HepG2 (cell line): ENCODE measurements around the gene C21orf91. TPM values are rescaled to one million over a fixed set of nuclear protein-coding genes. Genes with fewer than 3 reads are reported as not detected.

Experiments
- ATAC-seq: fragments of 200-7000 bp; cut with Tn5 transposase; 3 replicates; pipeline ENCODE4 v1.9.1; 2020; ENCODE audit warnings: mild to moderate bottlenecking, moderate library complexity
- BruUV-seq: library from RNA; stranded (reverse); fragments of 400-500 nt; replicated peaks from 2 replicates; lab custom pipeline; 2021; lab: Mats Ljungman, UMichigan
- CTCF ChIA-PET: fragments of 300-600 bp; formaldehyde crosslinking; extraction: SDS; loops from one replicate; lab custom pipeline; 2021; ENCODE audit warnings: low total read pairs, inconsistent platforms, low intra/inter-chr PET ratio; lab: Yijun Ruan, JAX
- POLR2A ChIA-PET: fragments of 350-600 bp; sonication (Branson Sonifier 250); formaldehyde crosslinking; loops from one replicate; lab custom pipeline; 2020; ENCODE audit warnings: antibody characterized with exemption, inconsistent platforms; lab: Yijun Ruan, JAX
- DNase-seq: peaks from one replicate; pipeline ENCODE4 v3.0.0-alpha.2; 2015; ENCODE audit warnings: low spot score
- FAIRE-seq: peaks from 3 replicates; lab custom pipeline; 2011; peaks lifted over from hg19 to GRCh38; lab: Jason Lieb, UNC
- H2AFZ ChIP-seq: one replicate; pipeline ENCODE4 v1.6.1; 2011; ENCODE audit warnings: low read length, inconsistent platforms
- H3K27ac ChIP-seq: fragments of 300-600 bp; 3 replicates; pipeline ENCODE4 v1.8.0; 2011; ENCODE audit warnings: mixed run types, mild to moderate bottlenecking, mixed read lengths, low read length, inconsistent platforms; ENCODE audit not compliant: insufficient read depth; ENCODE audit errors: extremely low read length
- H3K27me3 ChIP-seq, 2 experiments: fragments of 200-600 bp in 1 of 2; 2 replicates in 1 of 2; 3 replicates in 1 of 2; pipeline versions ENCODE4 v1.6.0 to v1.8.0; 2011; ENCODE audit warnings: low read length in 2 of 2, mild to moderate bottlenecking in 2 of 2, moderate library complexity in 2 of 2, inconsistent platforms in 1 of 2; ENCODE audit not compliant: insufficient read depth in 2 of 2, control insufficient read depth in 1 of 2
- H3K36me3 ChIP-seq, 2 experiments: fragments of 200-600 bp in 1 of 2; replicated peaks in 1 of 2; 2 replicates in 1 of 2; 3 replicates in 1 of 2; pipeline versions ENCODE4 v1.5.1 to v1.8.0; 2011; ENCODE audit warnings: low read length in 2 of 2, inconsistent platforms in 1 of 2; ENCODE audit not compliant: insufficient read depth in 2 of 2, control insufficient read depth in 1 of 2
- H3K4me1 ChIP-seq: 2 replicates; pipeline ENCODE4 v1.5.1; 2012; ENCODE audit warnings: low read length, inconsistent platforms; ENCODE audit not compliant: insufficient read depth
- H3K4me2 ChIP-seq: 2 replicates; pipeline ENCODE4 v1.6.0; 2011; ENCODE audit warnings: low read depth, low read length, inconsistent platforms
- H3K4me3 ChIP-seq, 3 experiments: fragments of 200-600 bp in 1 of 3; sonication (generic), shearing (Covaris generic) in 1 of 3; replicated peaks in 1 of 3; 2 replicates each; pipeline ENCODE4 v1.5.1; 2011 to 2016; ENCODE audit warnings: low read length in 3 of 3, inconsistent platforms in 2 of 3, low read depth in 2 of 3, mild to moderate bottlenecking in 2 of 3, control low read depth in 1 of 3, mixed read lengths in 1 of 3; ENCODE audit not compliant: insufficient read depth in 1 of 3
- H3K79me2 ChIP-seq: one replicate; pipeline ENCODE4 v1.6.1; 2011; ENCODE audit warnings: low read length, inconsistent platforms; ENCODE audit not compliant: insufficient read depth
- H3K9ac ChIP-seq: 2 replicates; pipeline ENCODE4 v1.6.0; 2011; ENCODE audit warnings: mild to moderate bottlenecking, low read depth, low read length, inconsistent platforms; ENCODE audit not compliant: insufficient read depth
- H3K9me3 ChIP-seq: 2 replicates; pipeline ENCODE4 v1.5.1; 2012; ENCODE audit warnings: mild to moderate bottlenecking, low read length
- H4K20me1 ChIP-seq: 2 replicates; pipeline ENCODE4 v1.6.0; 2011; ENCODE audit warnings: inconsistent platforms, mild to moderate bottlenecking, low read length, moderate library complexity; ENCODE audit not compliant: insufficient read depth
- CENPX ChIP-seq: sonication (generic); formaldehyde crosslinking; IDR thresholded peaks from 2 replicates; pipeline ENCODE4 v1.9.0; 2021; ENCODE audit warnings: mild to moderate bottlenecking, missing genetic modification reagents, moderate library complexity
- GTF3A ChIP-seq: sonication (generic); formaldehyde crosslinking; conservative IDR thresholded peaks from 2 replicates; pipeline ENCODE4 v1.4.0; 2020; ENCODE audit warnings: mild to moderate bottlenecking, missing genetic modification reagents
- HCFC1 ChIP-seq: fragments of 150-350 bp; IDR thresholded peaks from 2 replicates; pipeline ENCODE4 v1.6.1; 2014; ENCODE audit warnings: low read depth, low read length
- HHEX ChIP-seq: IDR thresholded peaks from 2 replicates; pipeline ENCODE4 v1.6.1; 2016; ENCODE audit warnings: control low read depth
- MED8 ChIP-seq: sonication (generic); formaldehyde crosslinking; IDR thresholded peaks from 2 replicates; pipeline ENCODE4 v1.8.1; 2023; ENCODE audit warnings: mild to moderate bottlenecking, missing genetic modification reagents; ENCODE audit not compliant: insufficient replicate concordance
- POGZ ChIP-seq: sonication (generic); formaldehyde crosslinking; IDR thresholded peaks from 2 replicates; pipeline ENCODE4 v1.4.0; 2020; ENCODE audit warnings: mild to moderate bottlenecking, missing genetic modification reagents
- RAD21 ChIP-seq: fragments of 450-650 bp; formaldehyde crosslinking; IDR thresholded peaks from 2 replicates; pipeline ENCODE4 v1.5.0; 2020; ENCODE audit warnings: mild to moderate bottlenecking
- TP53 ChIP-seq: sonication (generic); formaldehyde crosslinking; conservative IDR thresholded peaks from 2 replicates; pipeline ENCODE4 v1.4.0; 2020; ENCODE audit warnings: missing genetic modification reagents
- ZFP1 ChIP-seq: IDR thresholded peaks from 2 replicates; pipeline ENCODE4 v1.6.1; 2016
- ZNF407 ChIP-seq: sonication (generic); formaldehyde crosslinking; IDR thresholded peaks from one replicate; pipeline ENCODE4 v1.5.1; 2020; ENCODE audit warnings: mild to moderate bottlenecking, missing genetic modification reagents; ENCODE audit errors: not compliant biosample characterization
- ZNF484 ChIP-seq: sonication (generic); formaldehyde crosslinking; IDR thresholded peaks from 2 replicates; pipeline ENCODE4 v1.5.1; 2020; ENCODE audit warnings: mild to moderate bottlenecking, low read depth, missing genetic modification reagents, borderline replicate concordance
- ZNF605 ChIP-seq: sonication (generic); formaldehyde crosslinking; IDR thresholded peaks from 2 replicates; pipeline ENCODE4 v1.8.0; 2022; ENCODE audit warnings: mild to moderate bottlenecking, missing genetic modification reagents
- ZNF746 ChIP-seq: sonication (generic); formaldehyde crosslinking; IDR thresholded peaks from 2 replicates; pipeline ENCODE4 v1.8.0; 2022; ENCODE audit warnings: mild to moderate bottlenecking, missing genetic modification reagents
- WGBS: methylation state at CpG from one replicate; pipeline ENCODE4 v1.1.6; 2017; ENCODE audit warnings: low lambda C conversion rate; 5-methylcytosine and 5-hydroxymethylcytosine counted together
- in situ Hi-C: cut with HindIII; loops from 2 replicates; pipeline ENCODE4 v1.10.0; 2017; ENCODE audit warnings: low pct_unique_long_range_greater_than_20kb; ENCODE audit not compliant: extremely low pct_ligation_motif_present
- intact Hi-C: fragments of 100-400 bp; cut with micrococcal nuclease; formaldehyde crosslinking; loops from one replicate; pipeline ENCODE4 v1.10.0; 2022; ENCODE audit not compliant: unreplicated experiment
- polyA plus RNA-seq, 8 experiments: library from polyadenylated mRNA; depleted of rRNA in 3 of 8; stranded (reverse) in 7 of 8; unstranded in 1 of 8; fragments of >200 nt; fragmentation: Illumina TruSeq in 4 of 8; extraction: Trizol in 4 of 8; gene quantifications; 2 replicates each; pipeline versions ENCODE4 v1.2.1 to v1.2.3, GENCODE V29; 2011 to 2016; ENCODE audit warnings: low read depth in 4 of 8, missing spikeins in 1 of 8, mixed read lengths in 1 of 8; ENCODE audit not compliant: insufficient read depth in 1 of 8
- total RNA-seq, 5 experiments: library from RNA; depleted of rRNA; stranded (reverse); fragments of >200 nt; fragmentation: Illumina TruSeq; extraction: Trizol; gene quantifications; 2 replicates each; pipeline ENCODE4 v1.2.3, GENCODE V29; 2016; ENCODE audit warnings: low read depth in 1 of 5

C21orf91 gene
- total and polyA plus RNA-seq, 2 of the 13 experiments (the other 11 are each of a cell fraction or from before 2014, with no cell fraction given), result 2.9 to 7.8 TPM

- Histone ChIP-seq H3K9ac (no peak overlapping the region), H3K4me2 (no peak overlapping the region), H3K79me2 (no peaks in the 10 kb centered on the region), H3K36me3 (no peaks in the 10 kb centered on the region), H3K27me3 (no peaks in the 10 kb centered on the region), H3K27ac (no peak overlapping the region), H3K9me3 (no peaks in the 10 kb centered on the region), H2AFZ (no peak overlapping the region), H4K20me1 (no peaks in the 10 kb centered on the region), H3K4me1 (no peaks in the 10 kb centered on the region), H3K4me3 (no peak overlapping the region)
- FAIRE-seq (no peak), ATAC-seq (peak; percentile 53), DNase-seq (no peak)
- WGBS, result 10% methylated on average over 4 of the region's 4 CpGs
- TF ChIP-seq GTF3A (CRISPR knock-in tag) (no peak), ZNF605 (no peak), ZFP1 (CRISPR knock-in tag) (no peak), TP53 (CRISPR knock-in tag) (no peak), POGZ (no peak)
- ChIA-PET CTCF (no interaction called here), POLR2A (no interaction called here)
- intact Hi-C loops (no loop called here), in situ Hi-C loops (no loop called here)
- no TSS peak for BruUV-seq
Measured at GRCh38 chr21:17758683-17759082, 60.5 kb downstream of the C21orf91 start.

DNA sequence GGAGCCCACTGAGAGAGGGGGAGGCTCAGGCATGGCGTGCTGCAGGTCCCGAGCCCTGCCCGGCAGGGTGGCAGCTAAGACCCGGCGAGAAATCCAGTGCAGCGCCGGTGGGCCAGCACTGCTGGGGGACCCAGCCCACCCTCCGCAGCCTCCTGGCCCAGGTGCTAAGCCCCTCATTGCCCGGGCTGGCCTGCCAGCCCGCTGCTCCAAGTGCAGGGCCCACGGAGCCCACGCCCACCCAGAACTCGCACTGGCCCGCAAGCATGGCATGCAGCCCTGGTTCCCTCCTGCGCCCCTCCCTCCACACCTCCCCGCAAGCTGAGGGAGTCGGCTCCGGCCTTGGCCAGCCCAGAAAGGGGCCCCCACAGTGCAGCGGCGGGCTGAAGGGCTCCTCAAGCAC, 61.5 kb downstream of the C21orf91 start:
- no peak overlapping the region for H3K4me2 ChIP-seq
- DNase-seq, result no peak
- 21% methylated on average over 4 of the region's 20 CpGs for WGBS
- H4K20me1 ChIP-seq, result no peaks in the 10 kb centered on the region
- no peak overlapping the region for H3K4me3 ChIP-seq
- CTCF ChIA-PET, result no interaction called here
- in situ Hi-C loops, result no loop called here
- TF ChIP-seq RAD21 (CRISPR knock-in tag) (no peak), ZNF746 (CRISPR knock-in tag) (no peak), MED8 (CRISPR knock-in tag) (no peak), HCFC1 (no peak), HHEX (CRISPR knock-in tag) (no peak), ZNF407 (CRISPR knock-in tag) (no peak), ZNF484 (no peak), CENPX (CRISPR knock-in tag) (no peak)
- TF ChIP-seq, all 625 proteins: peak for 0
- intact Hi-C loops, result no loop called here
- Histone ChIP-seq H3K79me2 (no peaks in the 10 kb centered on the region), H3K9me3 (no peaks in the 10 kb centered on the region), H2AFZ (no peak overlapping the region), H3K9ac (no peak overlapping the region), H3K4me1 (no peaks in the 10 kb centered on the region), H3K27me3 (no peaks in the 10 kb centered on the region), H3K36me3 (no peaks in the 10 kb centered on the region), H3K27ac (no peak overlapping the region)
- FAIRE-seq (no peak), ATAC-seq (no peak)
- BruUV-seq, result no TSS peak
- POLR2A ChIA-PET, result no interaction called here
